T1000 (cell line): ENCODE data around the gene IL36RN.

Experiments
- DNase-seq: peaks from one replicate; lab custom pipeline; 2025; ENCODE audit warnings: mixed read lengths; lab: John Stamatoyannopoulos, UW

Gene IL36RN

GRCh38 chr2:113058998-113059960 is at the start of gene IL36RN:
TSS of gene IL36RN (plus strand) at chr2:113059198. CDS start at chr2:113059439, 241 bp downstream.
- DNase-seq = no peak

- no peak for DNase-seq
Observed at GRCh38 chr2:113009622-113010021, 49.4 kb upstream of the IL36RN start.

- DNase-seq = no peak
Observed at GRCh38 chr2:113010088-113010487, 48.9 kb upstream of the IL36RN start.

GRCh38 chr2:113011108-113011507 is 47.9 kb upstream of the IL36RN start:
- DNase-seq = no peak

- DNase-seq = no peak
Observed at GRCh38 chr2:113012436-113013335, 46.3 kb upstream of the IL36RN start.

GRCh38 chr2:113013336-113013661 is 45.7 kb upstream of the IL36RN start:
- no peak for DNase-seq

- no peak for DNase-seq
Observed at GRCh38 chr2:113014067-113014466, 44.9 kb upstream of the IL36RN start.

- DNase-seq = no peak
Observed at GRCh38 chr2:113015042-113015441, 44.0 kb upstream of the IL36RN start.

- DNase-seq = no peak
Observed at GRCh38 chr2:113015655-113016054, 43.3 kb upstream of the IL36RN start.

GRCh38 chr2:113018509-113018908 is 40.5 kb upstream of the IL36RN start:
- DNase-seq = no peak

GRCh38 chr2:113021312-113021711 is 37.7 kb upstream of the IL36RN start:
- DNase-seq = no peak

GRCh38 chr2:113024764-113025163 is 34.2 kb upstream of the IL36RN start:
- no peak for DNase-seq

- DNase-seq = no peak
Observed at GRCh38 chr2:113025737-113026136, 33.3 kb upstream of the IL36RN start.

- no peak for DNase-seq
Observed at GRCh38 chr2:113027691-113028090, 31.3 kb upstream of the IL36RN start.

- DNase-seq = no peak
Observed at GRCh38 chr2:113028112-113028511, 30.9 kb upstream of the IL36RN start.

- no peak for DNase-seq
Observed at GRCh38 chr2:113032737-113033136, 26.3 kb upstream of the IL36RN start.

GRCh38 chr2:113034016-113034415 is 25.0 kb upstream of the IL36RN start:
- DNase-seq = no peak

- DNase-seq = no peak
Observed at GRCh38 chr2:113036763-113037162, 22.2 kb upstream of the IL36RN start.

- no peak for DNase-seq
Observed at GRCh38 chr2:113038291-113038690, 20.7 kb upstream of the IL36RN start.

- no peak for DNase-seq
Observed at GRCh38 chr2:113039158-113039557, 19.8 kb upstream of the IL36RN start.

GRCh38 chr2:113039719-113040118 is 19.3 kb upstream of the IL36RN start:
- DNase-seq = no peak

- DNase-seq = no peak
Observed at GRCh38 chr2:113041871-113042270, 17.1 kb upstream of the IL36RN start.

- no peak for DNase-seq
Observed at GRCh38 chr2:113046465-113046864, 12.5 kb upstream of the IL36RN start.
